H9 (cell line): ENCODE results near the gene APBA2. TPM values are rescaled to one million over a fixed set of nuclear protein-coding genes. Genes with fewer than 3 reads are reported as not detected.

Source experiments
- DNase-seq: peaks from one replicate; pipeline ENCODE4 v3.0.0-alpha.2; 2017
- H2AFZ ChIP-seq: one replicate; pipeline ENCODE4 v1.6.1; 2013; ENCODE audit warnings: mild to moderate bottlenecking, low read length, control low read depth, moderate library complexity
- H2AK5ac ChIP-seq: 2 replicates; pipeline ENCODE4 v1.6.1; 2013; ENCODE audit warnings: low read length, control low read depth, mixed read lengths; ENCODE audit not compliant: insufficient read length
- H2BK120ac ChIP-seq: one replicate; pipeline ENCODE4 v1.6.1; 2013; ENCODE audit warnings: low read depth, mild to moderate bottlenecking, low read length, control low read depth, inconsistent platforms; ENCODE audit not compliant: poor library complexity, severe bottlenecking
- H2BK12ac ChIP-seq: 2 replicates; pipeline ENCODE4 v1.6.1; 2013; ENCODE audit warnings: low read length, control low read depth, mixed read lengths, low read depth; ENCODE audit not compliant: insufficient read length
- H2BK15ac ChIP-seq: 2 replicates; pipeline ENCODE4 v1.6.1; 2013; ENCODE audit warnings: low read depth, low read length, control low read depth
- H2BK20ac ChIP-seq: one replicate; pipeline ENCODE4 v1.6.1; 2013; ENCODE audit warnings: low read depth, mild to moderate bottlenecking, low read length, control low read depth, inconsistent platforms; ENCODE audit not compliant: poor library complexity, severe bottlenecking
- H2BK5ac ChIP-seq: 2 replicates; pipeline ENCODE4 v1.6.1; 2013; ENCODE audit warnings: low read length, control low read depth, mixed read lengths; ENCODE audit not compliant: insufficient read length
- H3K14ac ChIP-seq: 2 replicates; pipeline ENCODE4 v1.6.1; 2013; ENCODE audit warnings: low read length, control low read depth; ENCODE audit not compliant: insufficient read depth
- H3K18ac ChIP-seq: 2 replicates; pipeline ENCODE4 v1.6.1; 2013; ENCODE audit warnings: low read depth, mild to moderate bottlenecking, mixed read lengths, low read length, control low read depth; ENCODE audit not compliant: insufficient read length
- H3K23ac ChIP-seq: 2 replicates; pipeline ENCODE4 v1.6.1; 2013; ENCODE audit warnings: low read length, control low read depth, mixed read lengths, low read depth; ENCODE audit not compliant: insufficient read length
- H3K23me2 ChIP-seq: 2 replicates; pipeline ENCODE4 v1.6.1; 2013; ENCODE audit warnings: low read depth, mild to moderate bottlenecking, mixed read lengths, low read length, control low read depth; ENCODE audit not compliant: insufficient read length, poor library complexity, severe bottlenecking
- H3K27ac ChIP-seq: 2 replicates; pipeline ENCODE4 v1.5.1; 2013; ENCODE audit warnings: low read length, control low read depth, mixed read lengths, low read depth; ENCODE audit not compliant: insufficient read length
- H3K27me3 ChIP-seq: 2 replicates; pipeline ENCODE4 v1.6.1; 2013; ENCODE audit warnings: low read length, control low read depth, inconsistent platforms; ENCODE audit not compliant: insufficient read depth
- H3K4ac ChIP-seq: 2 replicates; pipeline ENCODE4 v1.6.1; 2013; ENCODE audit warnings: low read depth, mild to moderate bottlenecking, control low read depth, inconsistent platforms, low read length, moderate library complexity
- H3K4me1 ChIP-seq: 2 replicates; pipeline ENCODE4 v1.6.1; 2013; ENCODE audit warnings: low read length, control low read depth, inconsistent platforms; ENCODE audit not compliant: insufficient read depth
- H3K4me2 ChIP-seq: 2 replicates; pipeline ENCODE4 v1.6.1; 2013; ENCODE audit warnings: low read length, control low read depth, mixed read lengths; ENCODE audit not compliant: insufficient read length, insufficient read depth
- H3K56ac ChIP-seq: 2 replicates; pipeline ENCODE4 v1.6.1; 2013; ENCODE audit warnings: low read depth, mild to moderate bottlenecking, mixed read lengths, low read length, control low read depth; ENCODE audit not compliant: insufficient read length
- H3K79me1 ChIP-seq: 2 replicates; pipeline ENCODE4 v1.6.1; 2013; ENCODE audit warnings: low read depth, mild to moderate bottlenecking, moderate library complexity, low read length, control low read depth, inconsistent platforms; ENCODE audit not compliant: insufficient read depth, poor library complexity, severe bottlenecking
- H3K79me2 ChIP-seq: 2 replicates; pipeline ENCODE4 v1.6.1; 2013; ENCODE audit warnings: low read length, control low read depth, inconsistent platforms; ENCODE audit not compliant: insufficient read depth
- H3K9ac ChIP-seq: 2 replicates; pipeline ENCODE4 v1.6.1; 2013; ENCODE audit warnings: low read length, control low read depth, mixed read lengths; ENCODE audit not compliant: insufficient read length; ENCODE audit errors: extremely low read depth
- H3K9me3 ChIP-seq: one replicate; pipeline ENCODE4 v1.6.1; 2013; ENCODE audit warnings: low read depth, low read length, inconsistent platforms; ENCODE audit not compliant: control insufficient read depth
- H3T11ph ChIP-seq: one replicate; pipeline ENCODE4 v1.6.1; 2013; ENCODE audit warnings: mild to moderate bottlenecking, low read length, control low read depth, inconsistent platforms
- H4K20me1 ChIP-seq: one replicate; pipeline ENCODE4 v1.6.1; 2013; ENCODE audit not compliant: control insufficient read depth, insufficient read length, insufficient read depth
- H4K5ac ChIP-seq: 2 replicates; pipeline ENCODE4 v1.6.1; 2013; ENCODE audit warnings: low read depth, mild to moderate bottlenecking, mixed read lengths, low read length, control low read depth; ENCODE audit not compliant: insufficient read length
- H4K8ac ChIP-seq: replicated peaks from 2 replicates; pipeline ENCODE4 v1.6.1; 2013; ENCODE audit warnings: low read length, control low read depth, mixed read lengths, low read depth; ENCODE audit not compliant: insufficient read length
- H4K91ac ChIP-seq: 2 replicates; pipeline ENCODE4 v1.6.1; 2013; ENCODE audit warnings: low read depth, mild to moderate bottlenecking, moderate library complexity, mixed read lengths, low read length, control low read depth; ENCODE audit not compliant: insufficient read length
- H3K27ac Mint-ChIP-seq, 3 experiments: 2 replicates in 2 of 3; 3 replicates in 1 of 3; pipeline ENCODE4 v1.8.0; 2020 to 2021; ENCODE audit warnings: mixed read lengths in 3 of 3, mild to moderate bottlenecking in 1 of 3, moderate library complexity in 1 of 3
- H3K27me3 Mint-ChIP-seq: 2 replicates; pipeline ENCODE4 v1.8.0; 2021; ENCODE audit warnings: low read depth, mild to moderate bottlenecking, moderate library complexity, mixed read lengths
- H3K36me3 Mint-ChIP-seq, 3 experiments: 2 replicates in 2 of 3; 3 replicates in 1 of 3; pipeline ENCODE4 v1.8.0; 2020 to 2021; ENCODE audit warnings: low read depth in 3 of 3, mixed read lengths in 3 of 3; ENCODE audit not compliant: insufficient read depth in 1 of 3
- H3K4me1 Mint-ChIP-seq, 2 experiments: 2 replicates each; pipeline ENCODE4 v1.8.0; 2020; ENCODE audit warnings: mixed read lengths in 2 of 2
- H3K4me3 Mint-ChIP-seq, 2 experiments: 2 replicates in 1 of 2; 3 replicates in 1 of 2; pipeline ENCODE4 v1.8.0; 2020 to 2021; ENCODE audit warnings: mild to moderate bottlenecking in 2 of 2, mixed read lengths in 2 of 2, moderate library complexity in 1 of 2
- H3K9me3 Mint-ChIP-seq, 2 experiments: 2 replicates in 1 of 2; 3 replicates in 1 of 2; pipeline ENCODE4 v1.8.0; 2020; ENCODE audit warnings: mild to moderate bottlenecking in 2 of 2, mixed read lengths in 2 of 2, moderate library complexity in 1 of 2
- WGBS: extraction: QIAGEN DNeasy Blood & Tissue Kit; methylation state at CpG from one replicate; pipeline ENCODE4 v1.1.7; 2013; ENCODE audit warnings: missing lambda C conversion rate, low lambda C conversion rate, mixed read lengths; ENCODE audit not compliant: insufficient read length; ENCODE audit errors: extremely low coverage; 5-methylcytosine and 5-hydroxymethylcytosine counted together
- total RNA-seq: library from RNA; stranded (reverse); gene quantifications from 2 replicates; pipeline ENCODE4 v1.2.1, GENCODE V29; 2021
- TF ChIP-seq, protein P1 (sequence below): fragments of 200-600 bp; sonication (generic); conservative IDR thresholded peaks from 3 replicates; pipeline ENCODE4 v1.8.0; 2021; ENCODE audit warnings: antibody characterized with exemption, mild to moderate bottlenecking

The APBA2 gene
- total RNA-seq, 1 experiment from 2014 or later: 14.3 TPM

DNA sequence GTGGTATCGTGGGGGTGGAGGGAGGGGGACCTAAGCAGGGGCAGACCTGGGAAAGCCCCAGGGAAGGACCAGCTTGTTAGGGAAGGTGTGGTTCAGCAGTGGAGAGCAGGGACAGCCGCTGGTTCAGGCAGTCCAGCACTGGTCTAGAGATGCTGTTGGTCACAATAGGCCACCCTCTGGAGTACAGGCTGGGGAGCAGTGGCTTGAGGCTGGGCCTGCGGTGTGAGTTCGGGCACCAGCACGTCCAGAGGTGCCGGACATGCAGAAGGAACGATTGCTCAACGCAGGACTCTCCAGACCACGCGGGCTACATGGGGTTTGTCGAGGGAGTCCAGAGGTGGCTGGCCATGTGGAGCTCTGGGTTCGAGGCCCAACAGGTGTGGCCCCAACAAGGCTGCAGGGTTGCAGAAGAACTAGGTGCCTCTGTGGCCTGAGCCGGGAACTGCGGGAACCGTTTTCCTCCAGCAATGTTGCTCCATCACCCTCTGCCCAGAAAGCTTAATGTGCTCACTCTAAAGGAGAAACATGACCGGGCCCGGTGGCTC, 143.9 kb downstream of the APBA2 start:
- Histone ChIP-seq H4K91ac (no peak overlapping the region), H3K9ac (no peak overlapping the region), H3K4me2 (no peak overlapping the region), H3K4me1 (peaks cover 5% of the 10 kb centered on the region; the same call in 1 of the 2 replicates), H3K9me3 (no peaks in the 10 kb centered on the region), H2AK5ac (no peak overlapping the region), H3K14ac (no peak overlapping the region), H3K79me2 (no peaks in the 10 kb centered on the region), H4K8ac (no peak overlapping the region), H3K23ac (no peak overlapping the region), H3K18ac (no peak overlapping the region), H2BK20ac (no peak overlapping the region), H4K5ac (no peak overlapping the region), H3K27ac (no peak overlapping the region), H2BK12ac (no peak overlapping the region), H3K23me2 (no peaks in the 10 kb centered on the region), H2AFZ (no peak overlapping the region), H4K20me1 (no peaks in the 10 kb centered on the region), H2BK5ac (no peak overlapping the region), H2BK15ac (no peak overlapping the region), H2BK120ac (no peak overlapping the region), H3K56ac (no peak overlapping the region), H3K79me1 (no peaks in the 10 kb centered on the region), H3T11ph (no peak overlapping the region), H3K27me3 (no peaks in the 10 kb centered on the region), H3K4ac (no peak overlapping the region)
- DNase-seq: no peak
- TF ChIP-seq, protein P1, sequence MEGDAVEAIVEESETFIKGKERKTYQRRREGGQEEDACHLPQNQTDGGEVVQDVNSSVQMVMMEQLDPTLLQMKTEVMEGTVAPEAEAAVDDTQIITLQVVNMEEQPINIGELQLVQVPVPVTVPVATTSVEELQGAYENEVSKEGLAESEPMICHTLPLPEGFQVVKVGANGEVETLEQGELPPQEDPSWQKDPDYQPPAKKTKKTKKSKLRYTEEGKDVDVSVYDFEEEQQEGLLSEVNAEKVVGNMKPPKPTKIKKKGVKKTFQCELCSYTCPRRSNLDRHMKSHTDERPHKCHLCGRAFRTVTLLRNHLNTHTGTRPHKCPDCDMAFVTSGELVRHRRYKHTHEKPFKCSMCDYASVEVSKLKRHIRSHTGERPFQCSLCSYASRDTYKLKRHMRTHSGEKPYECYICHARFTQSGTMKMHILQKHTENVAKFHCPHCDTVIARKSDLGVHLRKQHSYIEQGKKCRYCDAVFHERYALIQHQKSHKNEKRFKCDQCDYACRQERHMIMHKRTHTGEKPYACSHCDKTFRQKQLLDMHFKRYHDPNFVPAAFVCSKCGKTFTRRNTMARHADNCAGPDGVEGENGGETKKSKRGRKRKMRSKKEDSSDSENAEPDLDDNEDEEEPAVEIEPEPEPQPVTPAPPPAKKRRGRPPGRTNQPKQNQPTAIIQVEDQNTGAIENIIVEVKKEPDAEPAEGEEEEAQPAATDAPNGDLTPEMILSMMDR: no peak
- Mint-ChIP-seq H3K4me3 (no peak overlapping the region), H3K4me1 (peaks cover 8 to 9% of the 10 kb centered on the region in 2 experiments), H3K27ac (no peak overlapping the region), H3K27me3 (peaks cover 2% of the 10 kb centered on the region; the same call in 1 of the 2 replicates), H3K9me3 (peaks cover 7 to 11% of the 10 kb centered on the region in 2 experiments; a peak in 4 of 5 replicates), H3K36me3 (peaks cover 2 to 9% (median 3%) of the 10 kb centered on the region in 3 experiments; a peak in 4 of 7 replicates)
- WGBS: no CpG with 5 or more reads among the region's 17 CpGs
